ENCODE results near the gene RAD51B.
"Not testable (repeated sequence)": the region's sequence is repeated elsewhere in the genome, so short reads cannot be mapped to it uniquely, and the experiment has no call there.

The RAD51B gene

GRCh38 chr14:68033336-68033932 lies 213.9 kb downstream of the RAD51B start:
- DNase-seq: no peak

- DNase-seq: no peak
Observed at GRCh38 chr14:68034896-68035295, 215.3 kb downstream of the RAD51B start.

GRCh38 chr14:68036202-68036601 lies 216.6 kb downstream of the RAD51B start:
- DNase-seq: no peak

- no peak for DNase-seq
Observed at GRCh38 chr14:68039593-68039992, 220.0 kb downstream of the RAD51B start.

- no peak for DNase-seq
Observed at GRCh38 chr14:68040633-68041369, 221.2 kb downstream of the RAD51B start.

GRCh38 chr14:68041876-68042354 lies 222.3 kb downstream of the RAD51B start:
- DNase-seq: no peak

- DNase-seq: no peak
Observed at GRCh38 chr14:68042586-68043210, 223.1 kb downstream of the RAD51B start.

- no peak for DNase-seq
Observed at GRCh38 chr14:68043752-68044151, 224.2 kb downstream of the RAD51B start.

GRCh38 chr14:68047906-68048305 lies 228.3 kb downstream of the RAD51B start:
- DNase-seq: no peak

- DNase-seq: not testable (repeated sequence)
Observed at GRCh38 chr14:68048815-68049214, 229.2 kb downstream of the RAD51B start.

GRCh38 chr14:68050177-68050576 lies 230.6 kb downstream of the RAD51B start:
- DNase-seq: no peak

GRCh38 chr14:68051146-68051545 lies 231.6 kb downstream of the RAD51B start:
- DNase-seq: no peak

- no peak for DNase-seq
Observed at GRCh38 chr14:68060198-68060597, 240.6 kb downstream of the RAD51B start.

GRCh38 chr14:68062651-68063050 lies 243.1 kb downstream of the RAD51B start:
- no peak for DNase-seq

GRCh38 chr14:68065322-68065721 lies 245.7 kb downstream of the RAD51B start:
- DNase-seq: no peak

- DNase-seq: no peak
Observed at GRCh38 chr14:68074765-68075381, 255.3 kb downstream of the RAD51B start.

- DNase-seq: no peak
Observed at GRCh38 chr14:68075382-68076029, 255.9 kb downstream of the RAD51B start.

- DNase-seq: no peak
Observed at GRCh38 chr14:68076451-68076850, 256.9 kb downstream of the RAD51B start.

- DNase-seq: no peak
Observed at GRCh38 chr14:68079941-68080697, 260.5 kb downstream of the RAD51B start.

GRCh38 chr14:68081489-68081888 lies 261.9 kb downstream of the RAD51B start:
- DNase-seq: peak; percentile 28

- no peak for DNase-seq
Observed at GRCh38 chr14:68082698-68083291, 263.2 kb downstream of the RAD51B start.

- no peak for DNase-seq
Observed at GRCh38 chr14:68084256-68084655, 264.7 kb downstream of the RAD51B start.
